Smooth muscle cell (in vitro differentiated cells): ENCODE measurements around the gene GPT2. TPM values are rescaled to one million over a fixed set of nuclear protein-coding genes. Genes with fewer than 3 reads are reported as not detected.

ENCODE experiments used
- DNase-seq: peaks from one replicate; lab custom pipeline; 2025; ENCODE audit not compliant: unreplicated experiment; lab: John Stamatoyannopoulos, UW
- H2AFZ ChIP-seq: fragments of 200-600 bp; sonication (generic); 2 replicates; pipeline ENCODE4 v1.6.0; 2016; ENCODE audit warnings: antibody characterized with exemption, low read depth, mild to moderate bottlenecking
- H3F3A ChIP-seq: fragments of 200-600 bp; sonication (generic); 2 replicates; pipeline ENCODE4 v1.6.0; 2017; ENCODE audit warnings: antibody characterized with exemption, low read depth
- H3K27ac ChIP-seq: fragments of 200-600 bp; sonication (generic); 2 replicates; pipeline ENCODE4 v1.5.1; 2016; ENCODE audit warnings: low read depth, mild to moderate bottlenecking
- H3K27me3 ChIP-seq: fragments of 200-600 bp; sonication (generic); 2 replicates; pipeline ENCODE4 v1.6.1; 2016; ENCODE audit warnings: low read depth, mild to moderate bottlenecking
- H3K36me3 ChIP-seq: fragments of 200-600 bp; sonication (generic); 2 replicates; pipeline ENCODE4 v1.5.1; 2016; ENCODE audit warnings: low read depth
- H3K4me1 ChIP-seq: fragments of 200-600 bp; sonication (generic); 2 replicates; pipeline ENCODE4 v1.5.1; 2016; ENCODE audit warnings: low read depth
- H3K4me2 ChIP-seq: fragments of 200-600 bp; sonication (generic); 2 replicates; pipeline ENCODE4 v1.6.0; 2016; ENCODE audit warnings: mild to moderate bottlenecking
- H3K4me3 ChIP-seq: fragments of 200-600 bp; sonication (generic); 2 replicates; pipeline ENCODE4 v1.5.1; 2016; ENCODE audit warnings: mild to moderate bottlenecking
- H3K79me2 ChIP-seq: fragments of 200-600 bp; sonication (generic); 2 replicates; pipeline ENCODE4 v1.6.0; 2016; ENCODE audit warnings: low read depth, mild to moderate bottlenecking
- H3K9ac ChIP-seq: fragments of 200-600 bp; sonication (generic); 2 replicates; pipeline ENCODE4 v1.6.0; 2016; ENCODE audit warnings: low read depth
- H3K9me3 ChIP-seq: fragments of 200-600 bp; sonication (generic); replicated peaks from 2 replicates; pipeline ENCODE4 v1.5.1; 2016; ENCODE audit warnings: low read depth
- H4K20me1 ChIP-seq: fragments of 200-600 bp; sonication (generic); 2 replicates; pipeline ENCODE4 v1.6.0; 2016; ENCODE audit warnings: low read depth
- WGBS: methylation state at CpG from one replicate; pipeline ENCODE4 v1.1.7; 2016; ENCODE audit warnings: low lambda C conversion rate; 5-methylcytosine and 5-hydroxymethylcytosine counted together
- polyA plus RNA-seq: library from polyadenylated mRNA; unstranded; fragments of >200 nt; fragmentation: Nextera tagmentation; extraction: Ambion mirVana; gene quantifications from 2 replicates; pipeline ENCODE4 v1.2.1, GENCODE V29; 2016
- total RNA-seq: library from RNA; depleted of rRNA; stranded (reverse); fragments of >200 nt; gene quantifications from 2 replicates; pipeline ENCODE4 v1.2.3, GENCODE V29; 2014
- TF ChIP-seq, protein P1 (sequence below): fragments of 200-600 bp; sonication (generic); IDR thresholded peaks from 2 replicates; pipeline ENCODE4 v1.5.1; 2017; ENCODE audit warnings: borderline replicate concordance, mild to moderate bottlenecking, antibody characterized with exemption; ENCODE audit not compliant: insufficient read depth, poor library complexity, severe bottlenecking

The GPT2 gene
- total and polyA plus RNA-seq, 2 experiments from 2014 or later = 21.4 to 29.3 TPM

GRCh38 chr16:46929378-46930332 is 45.5 kb downstream of the GPT2 start:
- Histone ChIP-seq H3F3A (no peaks in the 10 kb centered on the region), H4K20me1 (peaks cover 14% of the 10 kb centered on the region), H3K4me2 (no peak overlapping the region), H3K4me3 (no peak overlapping the region), H3K27me3 (no peaks in the 10 kb centered on the region), H3K9me3 (no peaks in the 10 kb centered on the region), H3K9ac (no peak overlapping the region), H3K79me2 (no peaks in the 10 kb centered on the region), H3K36me3 (no peaks in the 10 kb centered on the region), H2AFZ (no peak overlapping the region), H3K4me1 (no peaks in the 10 kb centered on the region), H3K27ac (no peak overlapping the region)
- TF ChIP-seq, protein P1, sequence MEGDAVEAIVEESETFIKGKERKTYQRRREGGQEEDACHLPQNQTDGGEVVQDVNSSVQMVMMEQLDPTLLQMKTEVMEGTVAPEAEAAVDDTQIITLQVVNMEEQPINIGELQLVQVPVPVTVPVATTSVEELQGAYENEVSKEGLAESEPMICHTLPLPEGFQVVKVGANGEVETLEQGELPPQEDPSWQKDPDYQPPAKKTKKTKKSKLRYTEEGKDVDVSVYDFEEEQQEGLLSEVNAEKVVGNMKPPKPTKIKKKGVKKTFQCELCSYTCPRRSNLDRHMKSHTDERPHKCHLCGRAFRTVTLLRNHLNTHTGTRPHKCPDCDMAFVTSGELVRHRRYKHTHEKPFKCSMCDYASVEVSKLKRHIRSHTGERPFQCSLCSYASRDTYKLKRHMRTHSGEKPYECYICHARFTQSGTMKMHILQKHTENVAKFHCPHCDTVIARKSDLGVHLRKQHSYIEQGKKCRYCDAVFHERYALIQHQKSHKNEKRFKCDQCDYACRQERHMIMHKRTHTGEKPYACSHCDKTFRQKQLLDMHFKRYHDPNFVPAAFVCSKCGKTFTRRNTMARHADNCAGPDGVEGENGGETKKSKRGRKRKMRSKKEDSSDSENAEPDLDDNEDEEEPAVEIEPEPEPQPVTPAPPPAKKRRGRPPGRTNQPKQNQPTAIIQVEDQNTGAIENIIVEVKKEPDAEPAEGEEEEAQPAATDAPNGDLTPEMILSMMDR = peak; percentile 78
- peak; percentile 19 for DNase-seq
- 73% methylated on average over 43 of the region's 43 CpGs for WGBS

GRCh38 chr16:46930861-46931260 is 46.7 kb downstream of the GPT2 start:
- Histone ChIP-seq H3F3A (no peaks in the 10 kb centered on the region), H3K4me3 (no peak overlapping the region), H3K4me1 (no peaks in the 10 kb centered on the region), H3K27ac (no peak overlapping the region), H4K20me1 (peaks cover 11% of the 10 kb centered on the region), H3K27me3 (no peaks in the 10 kb centered on the region), H3K36me3 (no peaks in the 10 kb centered on the region), H2AFZ (no peak overlapping the region), H3K9ac (no peak overlapping the region), H3K79me2 (no peaks in the 10 kb centered on the region), H3K4me2 (no peak overlapping the region), H3K9me3 (no peaks in the 10 kb centered on the region)
- TF ChIP-seq, protein P1 = no peak
- no peak for DNase-seq
- WGBS = 97% methylated on average over 8 of the region's 8 CpGs

DNA sequence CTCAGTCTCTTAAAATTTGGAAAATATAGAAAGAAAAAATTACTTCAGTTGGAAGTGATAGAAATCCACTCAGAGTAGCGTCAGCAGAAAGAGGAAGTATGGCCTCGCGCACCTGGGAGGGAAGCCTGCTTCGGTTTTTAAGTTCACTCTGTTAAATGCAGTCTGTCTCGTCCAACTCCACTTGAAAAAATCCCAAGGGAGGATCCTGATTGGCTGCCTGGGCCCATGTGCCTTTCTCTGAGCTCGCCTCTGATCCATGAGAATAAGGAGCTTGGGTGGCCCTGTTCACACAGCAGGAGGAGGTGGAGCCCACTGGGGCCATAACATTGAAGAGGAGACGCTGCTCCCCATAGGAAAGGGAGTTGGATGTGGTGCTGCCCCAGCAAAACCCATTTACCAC is 48.6 kb downstream of the GPT2 start:
- Histone ChIP-seq H3K9ac (no peak overlapping the region), H4K20me1 (peaks cover 11% of the 10 kb centered on the region), H2AFZ (no peak overlapping the region), H3K79me2 (no peaks in the 10 kb centered on the region), H3K4me1 (no peaks in the 10 kb centered on the region), H3K36me3 (no peaks in the 10 kb centered on the region), H3K27ac (no peak overlapping the region), H3K27me3 (no peaks in the 10 kb centered on the region), H3K4me2 (no peak overlapping the region), H3F3A (no peaks in the 10 kb centered on the region), H3K4me3 (no peak overlapping the region), H3K9me3 (no peaks in the 10 kb centered on the region)
- WGBS = 68% methylated on average over 7 of the region's 7 CpGs
- TF ChIP-seq, protein P1 = no peak
- no peak for DNase-seq
